Spleen (tissue), 11 donors: ENCODE results near the gene RPP25L. TPM values are rescaled to one million over a fixed set of nuclear protein-coding genes. Genes with fewer than 3 reads are reported as not detected.

Experiments
- DNase-seq: peaks from one replicate; pipeline ENCODE4 v3.0.0-alpha.2; 2020
- H3K27ac ChIP-seq, 8 donors: fragments of 200-600 bp; sonication (generic) in 7 of 8; 1 replicate in 4 of 8; 2 replicates in 4 of 8; pipeline versions ENCODE4 v1.5.0 to v1.8.0; 2016 to 2021; ENCODE audit warnings: inconsistent platforms in 4 of 8, mild to moderate bottlenecking in 4 of 8, moderate library complexity in 1 of 8
- H3K27me3 ChIP-seq, 7 donors: fragments of 200-600 bp; sonication (generic) in 6 of 7; replicated peaks in 1 of 7; 1 replicate in 4 of 7; 2 replicates in 3 of 7; pipeline versions ENCODE4 v1.5.0 to v1.8.0; 2016 to 2021; ENCODE audit warnings: inconsistent platforms in 3 of 7, mild to moderate bottlenecking in 1 of 7
- H3K36me3 ChIP-seq, 6 donors: fragments of 200-600 bp; sonication (generic) in 5 of 6; 1 replicate in 4 of 6; 2 replicates in 2 of 6; pipeline versions ENCODE4 v1.5.0 to v1.8.0; 2016 to 2021; ENCODE audit warnings: inconsistent platforms in 2 of 6
- H3K4me1 ChIP-seq, 6 donors: fragments of 200-600 bp; sonication (generic) in 5 of 6; 1 replicate in 3 of 6; 2 replicates in 3 of 6; pipeline versions ENCODE4 v1.5.0 to v1.8.0; 2016 to 2021; ENCODE audit warnings: inconsistent platforms in 3 of 6
- H3K4me3 ChIP-seq, 8 donors: fragments of 200-600 bp; sonication (generic) in 7 of 8; 1 replicate in 4 of 8; 2 replicates in 4 of 8; pipeline versions ENCODE4 v1.5.0 to v1.8.0; 2016 to 2021; ENCODE audit warnings: inconsistent platforms in 4 of 8, mild to moderate bottlenecking in 4 of 8, moderate library complexity in 2 of 8
- H3K9me3 ChIP-seq, 8 donors: fragments of 200-600 bp; sonication (generic) in 7 of 8; 1 replicate in 4 of 8; 2 replicates in 4 of 8; pipeline versions ENCODE4 v1.5.0 to v1.8.0; 2016 to 2021; ENCODE audit warnings: inconsistent platforms in 4 of 8
- CTCF ChIP-seq, 11 experiments: fragments of 200-600 bp in 7 of 11; fragments of 450-650 bp in 4 of 11; sonication (generic) in 4 of 11; IDR thresholded peaks in 8 of 11; conservative IDR thresholded peaks in 3 of 11; 1 replicate in 7 of 11; 2 replicates in 4 of 11; pipeline versions ENCODE4 v1.4.0 to v1.8.0; 2016 to 2021; ENCODE audit warnings: antibody characterized with exemption in 11 of 11, inconsistent platforms in 4 of 11, mild to moderate bottlenecking in 1 of 11
- POLR2A ChIP-seq, 3 donors: fragments of 450-650 bp; IDR thresholded peaks; one replicate each; pipeline ENCODE4 v1.5.1; 2017; ENCODE audit warnings: antibody characterized with exemption in 3 of 3, mild to moderate bottlenecking in 1 of 3
- POLR2AphosphoS5 ChIP-seq, 3 donors: sonication (generic); formaldehyde crosslinking; IDR thresholded peaks; one replicate each; pipeline ENCODE4 v1.5.1; 2017; ENCODE audit warnings: antibody characterized with exemption in 3 of 3
- WGBS, 5 donors: extraction: QIAGEN DNeasy Blood & Tissue Kit in 3 of 5; methylation state at CpG; one replicate each; pipeline versions ENCODE4 v1.1.5 to v1.1.7; 2013 to 2018; 5-methylcytosine and 5-hydroxymethylcytosine counted together
- intact Hi-C: fragments of 100-400 bp; cut with DNase I; formaldehyde crosslinking; loops from one replicate; pipeline ENCODE4 v1.15.0; 2023; ENCODE audit warnings: low total_unique reads
- polyA plus RNA-seq, 3 donors: library from polyadenylated mRNA; stranded (reverse); fragments of 200-250 nt; gene quantifications; one replicate each; pipeline ENCODE4 v1.2.1, GENCODE V29; 2013
- total RNA-seq, 7 donors: library from RNA; depleted of rRNA in 3 of 7; stranded (reverse); fragments of >200 nt in 3 of 7; fragmentation: NEBNext Ultra II Directional in 4 of 7; extraction: Animal tissue kit (Norgen Biotek cat#: 25700) in 4 of 7; gene quantifications; one replicate each; pipeline versions ENCODE4 v1.1.0 to v1.2.1, GENCODE V29; 2016 to 2021
- donor health status: healthy with polysubstance abuse.
- donor health status: DM: no; HTN: no; CAD: no; lungs with moderate emphysema.
- donor health status: DM: no; HTN: no; CAD: no.
- donor health status: Bipolar disorder and iron deficiency.
- donor health status: healthy.
- donor health status: DM: no; HTN: no; CAD: no.
- donor health status: DM: yes; HTN: yes; CAD: no.

RPP25L gene
- total and polyA plus RNA-seq, 10 donors = 16.8 to 54.1 (median 26.8) TPM

GRCh38 chr9:34591917-34592866, 19.7 kb downstream of the RPP25L start:
- no peak for DNase-seq
- Histone ChIP-seq H3K27ac (peak overlapping the region in 3 of 8 donors; percentile 55 to 72 (median 69)), H3K36me3 (no peaks in the 10 kb centered on the region), H3K4me1 (peaks cover 22 to 60% (median 43%) of the 10 kb centered on the region in 6 donors), H3K4me3 (peak overlapping the region in 6 of 8 donors; percentile 44 to 72 (median 50)), H3K9me3 (no peaks in the 10 kb centered on the region), H3K27me3 (peaks cover 0 to 80% (median 63%) of the 10 kb centered on the region in 7 donors)
- WGBS, 5 donors = 16 to 25% (median 21%) methylated on average over 12 to 16 of the region's 16 CpGs
- intact Hi-C loops = loop anchor here (5.0 to 10.0 kb wide), 3 partner anchors 45 to 260 kb away; no protein-coding TSS in a partner anchor
- TF ChIP-seq POLR2A (IDR thresholded peaks at IDR 0.05) (no peak), POLR2AphosphoS5 (IDR thresholded peaks at IDR 0.05) (no peak), CTCF (IDR thresholded peaks at IDR 0.05 in 8 of 11, conservative IDR thresholded peaks at IDR 0.05 in 3 of 11) (peak in 7 of 11 experiments; percentile 6 to 68 (median 30))

GRCh38 chr9:34591248-34591916, 20.5 kb downstream of the RPP25L start:
- peaks cover 0 to 84% (median 63%) of the 10 kb centered on the region in 7 donors for H3K27me3 ChIP-seq

GRCh38 chr9:34590381-34591247, 21.3 kb downstream of the RPP25L start:
- H3K4me3 ChIP-seq = peak overlapping the region; percentile 36 to 72 (median 48)
- TF ChIP-seq POLR2AphosphoS5 (IDR thresholded peaks at IDR 0.05) (no peak), CTCF (IDR thresholded peaks at IDR 0.05 in 8 of 11, conservative IDR thresholded peaks at IDR 0.05 in 3 of 11) (no peak), POLR2A (IDR thresholded peaks at IDR 0.05) (no peak)
- no peaks in the 10 kb centered on the region for H3K9me3 ChIP-seq
- no peaks in the 10 kb centered on the region for H3K36me3 ChIP-seq
- peaks cover 0 to 90% (median 63%) of the 10 kb centered on the region in 7 donors for H3K27me3 ChIP-seq
- peak; percentile 71 for DNase-seq
- H3K4me1 ChIP-seq = peaks cover 22 to 66% (median 43%) of the 10 kb centered on the region in 6 donors
- peak overlapping the region in 7 of 8 donors; percentile 29 to 72 (median 59) for H3K27ac ChIP-seq
- 2 to 9% (median 7%) methylated on average over 17 to 40 of the region's 40 CpGs for WGBS, 5 donors
- intact Hi-C loops = loop anchor here (5.0 to 10.0 kb wide), 3 partner anchors 43 to 258 kb away; no protein-coding TSS in a partner anchor

More at GRCh38 chr9:34591248-34591916, 20.5 kb downstream of the RPP25L start:
- intact Hi-C loops = loop anchor here (5.0 to 10.0 kb wide), 3 partner anchors 44 to 259 kb away; no protein-coding TSS in a partner anchor
- H3K27ac ChIP-seq = peak overlapping the region in 5 of 8 donors; percentile 55 to 72 (median 69)
- TF ChIP-seq POLR2AphosphoS5 (IDR thresholded peaks at IDR 0.05) = peak in 2 of 3 donors; percentile 55 to 73
- peak; percentile 77 to 98 (median 94) for TF ChIP-seq CTCF (IDR thresholded peaks at IDR 0.05 in 8 of 11, conservative IDR thresholded peaks at IDR 0.05 in 3 of 11)
- no peak for TF ChIP-seq POLR2A (IDR thresholded peaks at IDR 0.05)
- peak; percentile 95 for DNase-seq
- 2 to 4% (median 4%) methylated on average over 35 to 60 of the region's 60 CpGs for WGBS, 5 donors
- H3K4me1 ChIP-seq = peaks cover 22 to 62% (median 43%) of the 10 kb centered on the region in 6 donors
- peak overlapping the region; percentile 27 to 72 (median 48) for H3K4me3 ChIP-seq
- H3K36me3 ChIP-seq = no peaks in the 10 kb centered on the region
- H3K9me3 ChIP-seq = no peaks in the 10 kb centered on the region
